Epithelial cell of esophagus (primary cell): Measurements from ENCODE around the gene BAIAP3.
A peak's percentile ranks its signal among the peaks of the same experiment; 100 is the strongest.

Experiments
- DNase-seq: peaks from one replicate; pipeline ENCODE4 v3.0.0; 2010; ENCODE audit warnings: low read depth
- H3K4me3 ChIP-seq: 2 replicates; pipeline ENCODE4 v1.5.1; 2011; ENCODE audit warnings: mild to moderate bottlenecking, low read length, control low read depth
- CTCF ChIP-seq: IDR thresholded peaks from 2 replicates; pipeline ENCODE4 v1.5.1; 2011; ENCODE audit warnings: low read depth, mild to moderate bottlenecking, low read length, control low read depth, inconsistent platforms; ENCODE audit not compliant: insufficient read depth; ENCODE audit errors: missing control alignments

The BAIAP3 gene

GRCh38 chr16:1301562-1301961, 31.9 kb upstream of the BAIAP3 start:
- no peak for TF ChIP-seq CTCF
- no peak overlapping the region for H3K4me3 ChIP-seq
- DNase-seq = no peak

GRCh38 chr16:1305823-1306222, 27.6 kb upstream of the BAIAP3 start:
- no peak for TF ChIP-seq CTCF
- DNase-seq = no peak
- no peak overlapping the region for H3K4me3 ChIP-seq

GRCh38 chr16:1306334-1306733, 27.1 kb upstream of the BAIAP3 start:
- TF ChIP-seq CTCF = no peak
- H3K4me3 ChIP-seq = no peak overlapping the region
- DNase-seq = no peak

- peak overlapping the region; percentile 67 for H3K4me3 ChIP-seq
- DNase-seq = peak; percentile 60
- no peak for TF ChIP-seq CTCF
Observed at GRCh38 chr16:1308036-1308976, 25.1 kb upstream of the BAIAP3 start.

GRCh38 chr16:1308977-1309885, 24.2 kb upstream of the BAIAP3 start, which contains the start of gene UBE2I:
TSS of gene UBE2I (plus strand) at chr16:1309636. CDS start at chr16:1314031, 4,395 bp downstream.
- peak; percentile 98 for DNase-seq
- peak within 1 kb of the TSS; percentile 88 for H3K4me3 ChIP-seq
- TF ChIP-seq CTCF = no peak

- TF ChIP-seq CTCF = no peak
- DNase-seq = peak; percentile 43
- peak overlapping the region; percentile 88 for H3K4me3 ChIP-seq
Observed at GRCh38 chr16:1309888-1310831, 23.3 kb upstream of the BAIAP3 start.
